Stimulated activated CD8-positive, alpha-beta memory T cell treated with anti-CD3 and anti-CD28 coated beads, Interleukin-12 subunit alpha, Interleukin-12 subunit beta, amount 100 ng/mL, for 24 hours (primary cell): ENCODE results near the gene PER3.

Source experiments
- DNase-seq: peaks from one replicate; pipeline ENCODE4 v3.0.0-alpha.2; 2020; ENCODE audit errors: extremely low read depth

PER3 gene

DNA sequence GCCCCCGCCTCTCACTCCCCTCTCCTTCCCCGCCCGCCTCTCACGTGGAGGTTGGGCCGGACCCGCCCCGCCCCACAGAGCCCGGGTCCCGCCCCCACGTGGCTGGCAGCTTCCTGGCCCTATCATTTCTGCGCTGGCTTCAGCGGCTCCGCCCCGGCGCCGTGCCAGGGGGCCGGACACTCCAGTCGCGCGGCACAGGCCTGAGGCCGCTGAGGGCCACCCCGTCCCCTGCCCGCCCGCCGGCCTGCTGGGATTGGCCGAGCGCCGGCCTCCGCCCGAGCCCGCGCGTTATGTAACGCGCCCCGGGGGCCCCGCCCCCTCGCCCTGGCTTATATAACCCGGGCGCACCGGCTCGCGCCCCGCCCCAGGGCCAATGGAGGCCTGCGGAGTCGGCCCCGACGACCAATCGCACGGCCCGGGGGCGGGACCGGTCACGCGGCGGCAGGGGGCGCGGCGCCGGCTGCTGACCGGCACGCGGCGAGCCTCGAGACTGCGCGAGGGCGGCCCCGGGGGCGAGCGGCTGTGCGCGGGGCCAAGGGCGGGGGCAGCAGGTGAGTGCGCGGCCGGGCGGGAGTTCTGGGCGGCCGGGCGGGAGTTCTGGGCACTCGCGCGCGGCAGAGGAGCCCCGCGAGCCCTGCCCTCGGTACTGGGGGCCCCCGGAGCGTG, at the start of gene PER3:
PER3 (plus strand) TSS at position 466 of the 666 bp plus-strand sequence. CDS start 587 bp downstream, outside the sequence.
- peak; percentile 75 for DNase-seq

GRCh38 chr1:7738044-7738443, 46.0 kb upstream of the PER3 start:
- no peak for DNase-seq

DNA sequence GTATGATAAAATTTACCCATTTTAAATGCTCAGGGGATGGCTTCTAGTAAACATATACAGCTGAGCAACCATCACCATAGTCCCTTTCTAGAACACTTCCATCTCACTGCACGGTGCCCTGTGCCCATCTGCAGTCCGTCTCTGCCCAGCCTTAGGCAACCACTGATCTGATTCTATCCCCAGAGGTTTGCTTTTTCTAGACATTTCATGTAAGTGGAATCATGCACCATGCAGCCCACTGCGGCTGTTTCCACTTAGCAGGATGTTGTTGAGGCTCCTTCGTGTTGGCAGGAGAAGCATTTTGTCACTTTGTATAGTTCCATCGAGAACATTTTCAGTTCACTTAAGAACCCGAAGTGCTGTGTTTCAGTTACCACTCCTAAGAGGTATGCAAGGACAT, 40.7 kb upstream of the PER3 start:
- no peak for DNase-seq

GRCh38 chr1:7744882-7745281, 39.2 kb upstream of the PER3 start:
- DNase-seq = no peak

DNA sequence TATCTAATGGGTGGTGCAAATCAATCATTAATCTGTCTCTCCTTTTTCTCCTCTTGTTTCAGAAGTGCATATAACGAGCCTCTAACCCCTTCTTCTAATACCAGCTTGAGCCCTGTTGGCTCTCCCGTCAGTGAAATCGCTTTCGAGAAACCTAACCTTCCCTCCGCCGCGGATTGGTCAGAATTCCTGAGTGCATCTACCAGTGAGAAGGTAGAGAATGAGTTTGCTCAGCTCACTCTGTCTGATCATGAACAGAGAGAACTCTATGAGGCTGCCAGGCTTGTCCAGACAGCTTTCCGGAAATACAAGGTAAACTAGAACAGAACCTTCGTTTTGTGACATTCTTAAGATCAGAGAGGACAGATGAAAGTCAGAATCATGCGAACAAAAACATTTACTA, 38.3 kb upstream of the PER3 start:
- no peak for DNase-seq

DNA sequence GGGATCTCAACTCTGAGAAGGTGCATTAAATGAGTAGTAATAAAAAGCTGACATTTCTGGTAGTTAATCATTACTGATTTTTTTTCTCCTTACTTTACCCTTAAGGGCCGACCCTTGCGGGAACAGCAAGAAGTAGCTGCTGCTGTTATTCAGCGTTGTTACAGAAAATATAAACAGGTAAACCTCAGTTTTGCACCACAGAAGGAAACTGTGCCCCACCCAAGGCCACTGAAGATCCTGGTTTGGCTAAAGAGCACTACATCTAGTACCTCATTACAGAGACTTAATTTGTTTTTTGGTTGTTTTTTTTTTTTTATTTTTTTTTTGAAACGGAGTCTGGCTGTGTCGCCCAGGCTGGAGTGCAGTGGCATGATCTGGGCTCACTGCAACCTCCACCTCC, 36.5 kb upstream of the PER3 start:
- no peak for DNase-seq

- DNase-seq = no peak
These were observed 35.0 kb upstream of the PER3 start for GRCh38 chr1:7749126-7749525.

GRCh38 chr1:7751174-7751573, 32.9 kb upstream of the PER3 start:
- no peak for DNase-seq

DNA sequence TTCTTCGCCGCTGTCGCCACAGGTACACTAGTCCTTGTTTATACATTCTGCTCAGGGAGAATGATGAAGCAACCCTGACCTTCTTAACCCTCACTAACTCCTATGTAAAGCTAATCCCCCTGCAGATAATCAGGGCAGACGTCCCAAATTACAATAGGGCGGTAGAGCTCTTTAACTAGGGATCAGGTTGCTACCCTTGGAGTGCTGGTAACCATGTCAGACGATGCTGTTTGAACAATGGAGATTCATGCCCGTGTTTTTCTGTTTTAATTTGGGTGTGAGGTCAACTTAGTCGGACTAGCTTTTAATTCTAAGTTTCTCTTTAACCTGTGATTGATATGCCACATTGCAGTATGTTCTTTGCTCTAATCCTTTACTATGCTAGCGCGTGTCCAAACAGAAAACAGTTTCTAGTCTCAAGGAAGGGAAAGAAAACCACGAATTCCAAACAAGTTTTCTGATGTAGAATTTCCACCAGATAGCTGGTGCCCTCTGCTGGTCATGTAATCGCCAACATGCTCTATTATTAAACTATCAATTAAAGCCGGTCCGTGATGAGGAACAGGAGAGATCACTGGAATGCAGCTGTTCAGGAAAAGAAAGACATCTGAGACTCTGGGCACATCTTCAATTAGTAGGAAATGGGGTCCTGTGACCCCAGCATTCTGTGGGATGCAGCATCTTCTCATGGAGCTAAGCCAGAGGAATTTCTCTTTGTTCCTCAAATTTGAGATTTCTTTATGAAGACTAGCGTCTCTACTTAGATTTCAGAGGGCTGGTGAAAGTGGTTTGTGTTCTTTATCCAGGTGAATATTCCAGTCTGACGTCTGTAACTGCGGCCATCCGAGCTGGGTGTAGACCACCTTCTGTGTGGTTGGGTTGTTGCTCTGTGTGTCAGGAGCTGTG, 31.3 kb upstream of the PER3 start:
- no peak for DNase-seq

DNA sequence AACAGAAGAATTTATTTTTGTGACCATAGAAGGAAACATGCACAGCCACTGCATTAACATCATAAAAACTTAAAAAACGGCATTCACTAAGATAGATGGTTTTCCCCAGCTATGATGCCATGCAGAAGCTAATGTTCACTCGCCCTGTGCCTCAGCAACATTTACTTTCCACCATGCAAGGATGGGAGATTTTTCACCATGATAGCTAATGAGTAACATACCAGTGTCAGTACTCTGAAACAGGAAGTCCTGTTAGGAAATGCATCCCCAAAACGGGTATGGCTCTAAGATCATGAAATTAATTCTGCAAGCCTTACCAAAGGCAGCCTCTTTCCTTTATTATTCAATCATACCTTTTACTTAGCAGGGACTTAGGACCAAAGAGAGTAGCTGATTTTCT, 30.4 kb upstream of the PER3 start:
- DNase-seq = no peak

GRCh38 chr1:7754234-7754633, 29.9 kb upstream of the PER3 start:
- DNase-seq = no peak

DNA sequence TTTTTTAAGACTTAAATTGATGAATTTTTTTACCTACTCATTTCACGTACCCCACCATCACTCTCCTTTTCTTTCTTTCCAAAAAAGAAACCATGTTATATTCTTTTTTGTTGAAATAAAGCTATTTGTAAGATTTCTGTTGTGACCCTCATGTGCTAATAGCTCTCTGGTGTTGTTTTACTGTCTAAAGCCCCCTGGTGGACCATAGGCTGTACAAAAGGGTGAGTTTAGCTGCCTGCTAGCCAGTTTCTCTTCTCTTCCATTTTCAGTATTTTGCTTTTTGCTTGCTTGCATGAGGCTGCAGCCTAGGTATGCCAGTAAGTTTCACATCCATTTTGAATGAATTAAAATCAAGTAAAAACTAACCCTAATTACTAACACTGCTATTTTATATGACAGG, 28.6 kb upstream of the PER3 start:
- no peak for DNase-seq

DNA sequence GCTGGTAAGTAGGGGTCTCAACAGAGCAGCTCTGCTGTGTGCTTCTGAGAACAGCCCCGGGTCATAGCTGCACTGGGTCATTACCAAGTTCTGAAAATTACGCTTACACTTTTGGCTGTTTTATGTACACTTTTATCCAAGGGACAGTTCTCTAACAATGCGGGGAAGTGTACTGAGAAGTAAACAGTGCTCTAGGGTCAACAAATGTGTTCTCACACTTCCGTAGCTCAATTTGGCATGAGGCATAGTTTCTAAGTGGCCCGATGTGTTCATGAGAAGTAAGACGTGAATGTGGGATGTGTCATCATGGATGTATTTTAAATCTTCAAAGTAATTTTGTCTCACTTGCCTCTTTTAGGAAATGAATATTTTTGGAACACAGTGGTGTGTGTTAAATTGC, 23.8 kb upstream of the PER3 start:
- no peak for DNase-seq

DNA sequence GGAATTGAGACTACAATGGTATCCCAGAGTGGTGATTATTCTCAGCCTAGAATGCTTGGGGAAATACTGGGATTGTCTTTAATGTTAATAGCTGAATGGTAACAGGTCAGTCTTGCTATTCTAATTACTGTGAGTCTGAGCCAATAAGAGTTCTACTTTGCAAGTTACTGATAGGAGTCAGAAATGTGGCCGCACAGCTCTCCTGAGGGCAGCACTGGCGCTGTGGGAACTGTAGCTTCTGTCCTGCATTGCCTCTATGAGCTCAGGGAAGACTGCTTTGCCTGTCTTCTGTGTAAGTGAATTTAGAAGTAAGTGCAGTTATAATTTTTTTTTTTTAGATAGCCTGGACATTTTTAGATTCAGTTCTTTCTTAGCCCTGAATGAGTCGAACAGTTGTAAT, 23.0 kb upstream of the PER3 start:
- DNase-seq = no peak

DNA sequence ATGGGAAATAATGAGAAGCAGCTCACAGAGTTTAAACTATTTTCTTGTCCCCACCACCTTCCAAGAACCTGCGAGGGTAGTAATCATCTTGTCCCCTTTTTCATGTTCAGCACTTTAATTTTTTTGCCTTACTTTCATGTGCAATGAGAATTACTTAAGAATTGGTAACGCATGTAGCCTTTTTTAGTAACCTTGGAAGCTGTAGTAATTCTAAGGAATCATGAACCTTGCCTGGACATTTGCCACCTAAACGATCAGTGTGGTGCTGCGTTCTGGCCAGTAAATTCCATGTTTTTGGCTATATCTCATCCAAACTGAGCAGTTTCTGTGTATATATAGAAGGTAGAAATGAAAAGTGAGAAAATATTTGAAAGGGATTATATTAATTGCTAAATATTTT, 16.9 kb upstream of the PER3 start:
- no peak for DNase-seq

- DNase-seq = no peak
These were observed 15.5 kb upstream of the PER3 start for GRCh38 chr1:7768583-7768982.

- no peak for DNase-seq
These were observed 14.2 kb upstream of the PER3 start for GRCh38 chr1:7769673-7770412.

GRCh38 chr1:7770669-7770996, 13.5 kb upstream of the PER3 start:
- no peak for DNase-seq

DNA sequence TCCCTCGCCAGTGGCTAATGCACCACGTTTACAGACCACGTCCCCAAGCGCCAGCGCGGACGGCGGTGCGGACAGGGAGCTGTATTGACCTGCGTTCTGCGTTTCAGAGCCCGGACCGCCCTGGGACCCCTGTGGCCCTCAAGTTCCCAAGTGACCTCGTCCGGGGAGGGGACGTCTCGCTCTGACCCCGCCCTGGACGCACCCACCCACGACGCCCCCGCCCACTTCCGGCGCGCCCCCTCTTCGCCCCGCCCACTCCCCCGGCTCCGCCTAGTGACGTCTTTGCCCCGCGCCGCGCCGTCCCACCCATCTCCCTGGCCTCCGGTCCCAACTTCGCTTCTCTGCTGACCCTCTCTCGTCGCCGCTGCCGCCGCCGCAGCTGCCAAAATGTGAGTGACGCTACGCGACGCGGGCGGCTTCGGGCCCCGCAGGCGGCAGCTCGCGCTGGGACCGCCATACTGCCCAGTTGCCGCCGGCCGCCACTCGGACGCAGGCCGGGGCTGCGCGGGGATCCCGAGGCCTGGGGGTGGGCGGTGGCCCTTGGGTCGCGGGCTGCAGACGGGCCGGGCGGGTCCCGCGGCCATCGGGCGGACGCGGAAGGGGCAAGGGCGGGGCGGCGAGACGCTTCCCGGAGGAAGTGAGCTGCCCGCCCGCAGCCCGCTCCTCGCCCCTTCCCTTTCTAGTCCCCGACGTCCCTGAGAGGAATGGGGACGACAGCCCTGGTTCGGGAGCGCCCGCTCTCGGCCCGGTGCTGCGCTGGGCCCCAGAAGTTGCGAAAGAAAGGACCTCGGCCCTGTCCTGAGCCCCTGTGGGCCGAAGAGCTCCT, 12.9 kb upstream of the PER3 start, which contains the start of gene VAMP3:
VAMP3 (plus strand) TSS at position 300 of the 826 bp plus-strand sequence; CDS start at position 388, 88 bp downstream.
- DNase-seq = peak; percentile 65

GRCh38 chr1:7771823-7772299, 12.2 kb upstream of the PER3 start:
- DNase-seq = no peak

GRCh38 chr1:7777591-7777990, 6.5 kb upstream of the PER3 start:
- DNase-seq = no peak
